ENCODE results near the gene IDI2.

GRCh38 chr10:1020958-1021357, 4.7 kb downstream of the IDI2 start:
- no peak for TF ChIP-seq CTCF (IDR thresholded peaks at IDR 0.05; ENCODE audit: low read depth, low read length, poor library complexity, severe bottlenecking)
- no peak for TF ChIP-seq EZH2phosphoT487 (IDR thresholded peaks at IDR 0.05; ENCODE audit: borderline replicate concordance, low read length)
